Right atrium auricular region (tissue), 2 donors: ENCODE results near the gene TRNP1. TPM values are rescaled to one million over a fixed set of nuclear protein-coding genes. Genes with fewer than 3 reads are reported as not detected.
"Not testable (repeated sequence)": the region's sequence is repeated elsewhere in the genome, so short reads cannot be mapped to it uniquely, and the experiment has no call there.

Experiments
- DNase-seq: peaks from one replicate; pipeline ENCODE4 v3.0.0-alpha.2; 2019; ENCODE audit warnings: low spot score
- H3K27ac ChIP-seq, 2 donors: fragments of 200-600 bp; sonication (generic); 1 replicate in 1 of 2; 2 replicates in 1 of 2; pipeline ENCODE4 v1.5.1; 2016 to 2019
- H3K27me3 ChIP-seq, 2 donors: fragments of 200-600 bp; sonication (generic); one replicate each; pipeline versions ENCODE4 v1.5.1 to v1.6.0; 2017 to 2019
- H3K36me3 ChIP-seq: fragments of 200-600 bp; sonication (generic); one replicate; pipeline ENCODE4 v1.5.1; 2016
- H3K4me1 ChIP-seq, 2 donors: fragments of 200-600 bp; sonication (generic); one replicate each; pipeline versions ENCODE4 v1.5.1 to v1.6.0; 2017 to 2019
- H3K4me3 ChIP-seq, 2 donors: fragments of 200-600 bp; sonication (generic); 1 replicate in 1 of 2; 2 replicates in 1 of 2; pipeline ENCODE4 v1.5.1; 2017 to 2019; ENCODE audit warnings: mild to moderate bottlenecking in 1 of 2, moderate library complexity in 1 of 2
- H3K9me3 ChIP-seq, 2 donors: fragments of 200-600 bp; sonication (generic); one replicate each; pipeline ENCODE4 v1.5.1; 2019
- CTCF ChIP-seq, 2 donors: fragments of 200-600 bp; sonication (generic); IDR thresholded peaks; one replicate each; pipeline ENCODE4 v1.5.1; 2019; ENCODE audit warnings: antibody characterized with exemption in 2 of 2
- total RNA-seq, 2 donors: library from RNA; depleted of rRNA; stranded (reverse); fragments of >200 nt; gene quantifications; one replicate each; pipeline ENCODE4 v1.1.0, GENCODE V29; 2016

TRNP1 gene, protein sequence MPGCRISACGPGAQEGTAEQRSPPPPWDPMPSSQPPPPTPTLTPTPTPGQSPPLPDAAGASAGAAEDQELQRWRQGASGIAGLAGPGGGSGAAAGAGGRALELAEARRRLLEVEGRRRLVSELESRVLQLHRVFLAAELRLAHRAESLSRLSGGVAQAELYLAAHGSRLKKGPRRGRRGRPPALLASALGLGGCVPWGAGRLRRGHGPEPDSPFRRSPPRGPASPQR
- total RNA-seq: 100 to 1,000 TPM in 1 of 2 donors, 10 to 100 TPM in 1; 72.5 to 151 TPM

DNA sequence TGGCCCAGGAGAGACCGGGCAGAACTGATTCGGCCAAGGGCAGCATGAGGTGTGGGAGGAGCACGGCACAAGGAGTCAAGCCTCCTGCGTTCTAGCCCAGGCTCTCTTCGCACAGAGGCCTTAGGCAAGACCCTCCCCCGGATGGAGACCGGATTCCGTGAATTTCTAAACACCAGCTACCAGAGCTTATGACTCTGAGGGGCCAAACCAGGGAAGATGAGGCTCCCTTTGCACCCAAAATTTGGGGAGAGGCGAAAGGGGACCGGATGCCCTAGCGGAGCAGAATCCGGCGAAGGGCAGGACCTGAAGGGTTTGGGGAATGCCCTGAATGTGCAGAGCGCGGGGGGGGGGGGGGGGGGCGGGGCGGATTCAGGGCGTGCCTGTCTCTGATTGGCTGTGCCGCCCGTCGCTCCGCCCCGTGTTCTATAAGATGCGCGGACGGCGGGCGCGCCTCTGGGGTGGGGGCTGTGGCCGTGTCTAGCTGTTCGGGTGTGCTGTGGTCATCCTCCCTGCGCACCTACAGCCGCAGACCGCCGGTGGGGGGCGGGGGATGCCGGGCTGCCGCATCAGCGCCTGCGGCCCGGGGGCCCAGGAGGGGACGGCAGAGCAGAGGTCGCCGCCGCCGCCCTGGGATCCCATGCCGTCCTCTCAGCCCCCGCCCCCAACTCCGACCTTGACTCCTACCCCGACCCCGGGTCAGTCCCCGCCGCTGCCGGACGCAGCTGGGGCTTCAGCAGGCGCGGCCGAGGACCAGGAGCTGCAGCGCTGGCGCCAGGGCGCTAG lies at the start of gene TRNP1:
TRNP1 (plus strand) TSS at position 456 of the 783 bp plus-strand sequence; CDS start at position 551, 95 bp downstream.
- H3K4me1 ChIP-seq: peaks cover 0 to 50% of the 10 kb centered on the region in 2 donors
- no peaks in the 10 kb centered on the region for H3K27me3 ChIP-seq

GRCh38 chr1:26945138-26945537 lies 48.4 kb upstream of the TRNP1 start:
- H3K4me3 ChIP-seq: no peak overlapping the region
- no peaks in the 10 kb centered on the region for H3K9me3 ChIP-seq
- no peak for TF ChIP-seq CTCF (IDR thresholded peaks at IDR 0.05)
- no peaks in the 10 kb centered on the region for H3K27me3 ChIP-seq
- H3K36me3 ChIP-seq: peaks cover 61% of the 10 kb centered on the region
- H3K27ac ChIP-seq: peak overlapping the region; percentile 51 to 66
- no peak for DNase-seq
- peaks cover 0 to 34% of the 10 kb centered on the region in 2 donors for H3K4me1 ChIP-seq

More for the DNA sequence above, at the start of gene TRNP1:
- peak within 1 kb of the TSS; percentile 52 to 80 for H3K4me3 ChIP-seq
- H3K9me3 ChIP-seq: no peaks in the 10 kb centered on the region
- no peaks in the 10 kb centered on the region for H3K36me3 ChIP-seq
- DNase-seq: no peak
- peak within 1 kb of the TSS; percentile 81 to 89 for H3K27ac ChIP-seq
- no peak for TF ChIP-seq CTCF (IDR thresholded peaks at IDR 0.05)

DNA sequence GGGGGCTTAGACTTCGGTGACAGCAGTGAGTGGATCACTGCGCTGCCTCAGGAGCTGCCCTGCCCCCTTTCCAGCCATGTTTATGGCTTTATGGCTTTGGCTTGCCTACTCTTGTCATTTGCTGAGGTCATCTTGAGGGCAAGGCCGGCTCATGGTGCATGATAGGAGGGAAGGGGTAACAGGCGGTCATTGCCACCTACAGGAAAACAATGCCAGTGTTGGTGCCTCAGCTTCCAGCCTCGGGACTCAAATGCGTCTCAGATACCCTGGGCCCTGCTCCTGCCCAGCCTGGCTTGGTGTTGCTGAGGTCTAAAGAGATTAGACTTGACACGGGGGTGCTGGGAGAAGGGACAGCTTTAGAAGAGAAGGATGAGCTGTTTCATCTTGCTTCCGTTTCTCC lies 47.8 kb upstream of the TRNP1 start:
- Histone ChIP-seq H3K36me3 (peaks cover 61% of the 10 kb centered on the region), H3K4me3 (no peak overlapping the region), H3K4me1 (peaks cover 0 to 40% of the 10 kb centered on the region in 2 donors), H3K27me3 (no peaks in the 10 kb centered on the region), H3K27ac (peak overlapping the region; percentile 51 to 66), H3K9me3 (no peaks in the 10 kb centered on the region)
- DNase-seq: no peak
- TF ChIP-seq CTCF (IDR thresholded peaks at IDR 0.05): no peak

DNA sequence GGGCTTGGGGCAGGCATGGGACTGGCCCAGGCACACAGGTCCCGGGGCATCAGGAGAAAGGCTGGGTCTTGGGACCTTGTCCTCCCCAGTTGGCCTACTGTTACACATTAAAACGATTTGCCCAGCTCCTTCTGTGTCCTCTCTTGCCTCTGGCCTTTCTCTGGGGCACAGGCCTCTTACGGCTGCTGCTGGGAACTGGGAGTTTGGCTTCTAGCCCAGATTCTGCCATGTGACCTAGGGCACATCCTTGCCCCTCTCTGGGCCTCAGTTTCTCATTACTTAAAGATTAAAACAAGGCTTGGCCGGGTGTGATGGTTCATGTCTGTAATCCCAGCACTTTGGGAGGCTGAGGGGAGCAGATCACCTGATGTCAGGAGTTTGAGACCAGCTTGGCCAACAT lies 47.2 kb upstream of the TRNP1 start:
- Histone ChIP-seq H3K27me3 (no peaks in the 10 kb centered on the region), H3K9me3 (no peaks in the 10 kb centered on the region), H3K36me3 (peaks cover 59% of the 10 kb centered on the region), H3K27ac (peak overlapping the region; percentile 51 to 66), H3K4me3 (no peak overlapping the region), H3K4me1 (peaks cover 0 to 40% of the 10 kb centered on the region in 2 donors)
- no peak for DNase-seq
- no peak for TF ChIP-seq CTCF (IDR thresholded peaks at IDR 0.05)

- H3K27ac ChIP-seq: peak overlapping the region; percentile 11 to 68
Observed at GRCh38 chr1:26948725-26949057, 44.8 kb upstream of the TRNP1 start.

GRCh38 chr1:26949266-26949925 lies 44.1 kb upstream of the TRNP1 start:
- Histone ChIP-seq H3K27me3 (no peaks in the 10 kb centered on the region), H3K27ac (peak overlapping the region; percentile 68 to 74), H3K36me3 (peaks cover 27% of the 10 kb centered on the region), H3K4me1 (peaks cover 0 to 32% of the 10 kb centered on the region in 2 donors), H3K4me3 (no peak overlapping the region), H3K9me3 (no peaks in the 10 kb centered on the region)
- no peak for TF ChIP-seq CTCF (IDR thresholded peaks at IDR 0.05)
- no peak for DNase-seq

More at GRCh38 chr1:26948725-26949057, 44.8 kb upstream of the TRNP1 start:
- Histone ChIP-seq H3K36me3 (peaks cover 34% of the 10 kb centered on the region), H3K4me1 (peaks cover 0 to 32% of the 10 kb centered on the region in 2 donors)
- H3K27me3 ChIP-seq, H3K9me3 ChIP-seq, H3K4me3 ChIP-seq, DNase-seq: not testable (repeated sequence)
